OCI-LY3 (cell line): ENCODE results near the gene ARMC9.

Source experiments
- EZH2phosphoT487 ChIP-seq: fragments of 200-600 bp; shearing (Covaris generic); IDR thresholded peaks from 2 replicates; pipeline ENCODE4 v1.6.1; 2018; ENCODE audit warnings: antibody characterized with exemption, mixed run types, low read depth
- TF ChIP-seq, protein P1 (sequence below): fragments of 200-600, 300-600 bp; sonication (generic); IDR thresholded peaks from 2 replicates; pipeline ENCODE4 v1.5.1; 2014; ENCODE audit warnings: antibody characterized with exemption, low read length, low read depth

DNA sequence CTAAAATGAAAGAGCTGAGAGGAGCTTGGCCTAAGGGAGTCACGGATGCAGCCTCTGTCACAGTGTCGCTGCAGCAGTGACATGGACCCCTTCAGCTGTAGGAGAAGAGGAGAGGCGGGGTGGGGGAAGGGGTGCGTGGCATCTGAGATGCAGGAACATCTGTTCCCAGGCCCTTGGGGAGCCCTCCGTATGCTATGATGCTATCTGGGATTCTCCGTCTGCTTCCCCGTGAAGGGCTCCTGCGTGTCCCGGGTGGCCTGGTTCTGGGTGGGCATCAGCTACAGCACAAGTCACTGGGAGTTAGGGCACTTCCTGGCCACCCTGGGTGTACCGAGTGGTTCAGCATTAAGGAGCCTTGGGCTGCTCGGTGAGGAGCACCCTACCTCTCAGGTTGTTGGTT is 161.5 kb downstream of the ARMC9 start:
- TF ChIP-seq, protein P1, sequence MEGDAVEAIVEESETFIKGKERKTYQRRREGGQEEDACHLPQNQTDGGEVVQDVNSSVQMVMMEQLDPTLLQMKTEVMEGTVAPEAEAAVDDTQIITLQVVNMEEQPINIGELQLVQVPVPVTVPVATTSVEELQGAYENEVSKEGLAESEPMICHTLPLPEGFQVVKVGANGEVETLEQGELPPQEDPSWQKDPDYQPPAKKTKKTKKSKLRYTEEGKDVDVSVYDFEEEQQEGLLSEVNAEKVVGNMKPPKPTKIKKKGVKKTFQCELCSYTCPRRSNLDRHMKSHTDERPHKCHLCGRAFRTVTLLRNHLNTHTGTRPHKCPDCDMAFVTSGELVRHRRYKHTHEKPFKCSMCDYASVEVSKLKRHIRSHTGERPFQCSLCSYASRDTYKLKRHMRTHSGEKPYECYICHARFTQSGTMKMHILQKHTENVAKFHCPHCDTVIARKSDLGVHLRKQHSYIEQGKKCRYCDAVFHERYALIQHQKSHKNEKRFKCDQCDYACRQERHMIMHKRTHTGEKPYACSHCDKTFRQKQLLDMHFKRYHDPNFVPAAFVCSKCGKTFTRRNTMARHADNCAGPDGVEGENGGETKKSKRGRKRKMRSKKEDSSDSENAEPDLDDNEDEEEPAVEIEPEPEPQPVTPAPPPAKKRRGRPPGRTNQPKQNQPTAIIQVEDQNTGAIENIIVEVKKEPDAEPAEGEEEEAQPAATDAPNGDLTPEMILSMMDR: no peak
- no peak for TF ChIP-seq EZH2phosphoT487
